RPMI7951 (cell line): Measurements from ENCODE around the gene SUSD3. TPM values are rescaled to one million over a fixed set of nuclear protein-coding genes. Genes with fewer than 3 reads are reported as not detected.

Experiments used
- DNase-seq: peaks from one replicate; pipeline ENCODE4 v3.0.0-alpha.2; 2012; ENCODE audit warnings: low read depth
- total RNA-seq: library from RNA; depleted of rRNA; stranded (reverse); fragments of >200 nt; shearing (Covaris generic); gene quantifications from 2 replicates; pipeline ENCODE4 v1.2.3, GENCODE V29; 2014

Gene SUSD3
- total RNA-seq, 1 experiment from 2014 or later: 0.72 TPM

GRCh38 chr9:93076101-93076791, 17.7 kb downstream of the SUSD3 start:
- no peak for DNase-seq

GRCh38 chr9:93076792-93077128, 18.3 kb downstream of the SUSD3 start:
- DNase-seq: no peak

- DNase-seq: no peak
Measured at GRCh38 chr9:93077367-93077766, 18.9 kb downstream of the SUSD3 start.

DNA sequence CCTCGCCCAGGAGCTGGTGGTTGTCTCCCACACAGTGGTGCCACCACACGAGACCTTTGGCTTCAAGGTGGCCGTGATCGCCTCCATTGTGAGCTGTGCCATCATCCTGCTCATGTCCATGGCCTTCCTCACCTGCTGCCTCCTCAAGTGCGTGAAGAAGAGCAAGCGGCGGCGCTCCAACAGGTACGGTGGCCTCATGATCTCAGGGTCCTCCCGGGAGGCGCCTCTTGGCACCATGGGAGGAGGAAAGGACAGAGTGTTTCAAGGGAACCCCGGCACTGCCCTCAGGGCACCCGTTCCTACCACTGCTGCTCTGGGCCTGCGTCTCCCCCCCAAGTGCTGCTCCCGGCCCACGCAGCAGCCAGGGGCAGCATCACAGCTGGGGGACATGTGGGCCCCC, 19.3 kb downstream of the SUSD3 start:
- no peak for DNase-seq

- no peak for DNase-seq
Measured at GRCh38 chr9:93079371-93079770, 20.9 kb downstream of the SUSD3 start.

DNA sequence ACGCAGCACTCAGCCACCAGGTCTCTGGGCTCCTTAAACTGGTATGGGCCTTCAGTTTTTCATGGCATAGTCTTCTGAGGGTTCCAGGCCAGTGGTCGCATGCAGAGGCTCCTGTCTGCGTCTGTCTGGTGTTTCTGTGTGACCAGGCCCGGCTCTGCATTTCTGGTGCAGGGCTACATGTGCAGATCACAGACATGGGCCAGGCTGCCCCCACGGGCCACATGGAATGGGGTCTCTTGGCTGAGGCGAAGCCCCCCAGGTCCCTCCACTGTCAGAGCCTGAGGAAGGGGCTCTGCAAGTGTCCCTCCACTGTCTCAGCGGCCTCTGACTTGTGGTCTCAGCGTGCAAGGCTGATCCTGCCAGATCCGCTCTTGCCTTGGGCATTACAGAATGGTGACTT, 21.9 kb downstream of the SUSD3 start:
- no peak for DNase-seq

DNA sequence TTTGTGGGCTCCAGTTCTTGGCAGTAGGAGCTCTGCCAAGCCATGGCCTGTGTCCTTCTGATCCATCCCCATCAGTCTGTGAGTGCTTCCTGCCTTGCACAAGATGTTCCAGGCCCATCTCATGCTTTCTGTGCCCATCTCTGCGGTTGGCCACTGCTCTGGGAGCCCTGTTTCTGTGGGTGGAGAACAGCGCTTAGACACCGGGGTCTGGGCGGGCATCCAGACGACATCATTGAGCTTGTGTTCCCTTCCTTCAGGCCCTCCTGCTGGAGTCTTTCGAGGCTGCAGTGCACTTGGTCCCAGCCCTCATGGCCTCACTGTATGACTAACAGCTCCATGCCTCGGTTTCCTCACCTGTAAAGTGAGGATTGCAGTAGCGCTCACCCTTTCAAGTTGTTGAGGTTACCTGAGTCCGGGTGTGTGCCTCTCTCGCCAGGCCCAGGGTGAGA, 22.6 kb downstream of the SUSD3 start:
- no peak for DNase-seq

DNA sequence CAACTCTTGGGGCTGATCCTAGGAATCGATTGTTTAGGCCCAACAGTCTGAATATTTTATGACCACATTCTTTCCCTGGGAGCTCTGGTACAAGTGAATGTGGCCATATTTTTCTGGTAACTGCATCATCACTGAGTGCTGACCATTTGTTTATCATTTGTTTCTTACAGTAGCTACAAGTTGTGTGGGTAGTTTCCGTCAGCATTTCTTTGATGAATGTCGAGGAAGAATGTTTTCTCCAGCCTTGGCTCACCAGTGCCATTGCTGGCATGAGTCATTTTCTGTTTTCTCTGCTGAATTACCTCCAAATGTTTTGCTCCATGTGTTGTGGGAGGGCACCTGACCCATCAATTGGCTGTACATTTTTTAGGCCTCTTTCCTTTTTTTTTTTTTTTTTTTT, 23.4 kb downstream of the SUSD3 start:
- DNase-seq: peak; percentile 63

DNA sequence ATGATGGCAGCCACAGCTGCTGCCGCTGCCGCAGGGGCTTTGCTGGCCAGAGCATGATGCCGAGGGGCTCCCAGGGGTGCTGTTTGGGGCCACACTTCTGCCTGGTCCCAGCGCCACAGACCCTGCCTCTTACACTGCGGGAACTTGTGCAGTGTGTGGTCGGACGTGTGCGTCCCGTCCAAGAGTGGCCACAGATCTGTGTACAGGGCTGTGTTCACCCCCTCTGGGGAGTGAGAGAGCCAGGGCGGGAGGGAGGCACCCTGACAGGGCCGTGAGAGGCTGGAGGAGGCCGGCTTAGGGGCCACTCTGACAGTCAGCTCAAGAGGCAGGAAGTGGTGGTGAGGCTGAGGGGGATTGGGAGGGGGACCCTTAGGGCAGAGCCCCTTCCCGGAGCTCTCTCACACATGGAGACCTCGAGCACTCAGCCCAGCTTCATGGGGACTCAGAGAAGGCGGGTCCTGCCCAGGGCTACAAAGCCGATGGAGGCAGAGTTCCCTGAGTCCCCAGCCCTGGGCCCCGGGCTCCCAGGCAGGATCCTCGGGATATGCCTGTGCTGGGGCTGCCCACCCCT, 24.4 kb downstream of the SUSD3 start:
- DNase-seq: no peak

DNA sequence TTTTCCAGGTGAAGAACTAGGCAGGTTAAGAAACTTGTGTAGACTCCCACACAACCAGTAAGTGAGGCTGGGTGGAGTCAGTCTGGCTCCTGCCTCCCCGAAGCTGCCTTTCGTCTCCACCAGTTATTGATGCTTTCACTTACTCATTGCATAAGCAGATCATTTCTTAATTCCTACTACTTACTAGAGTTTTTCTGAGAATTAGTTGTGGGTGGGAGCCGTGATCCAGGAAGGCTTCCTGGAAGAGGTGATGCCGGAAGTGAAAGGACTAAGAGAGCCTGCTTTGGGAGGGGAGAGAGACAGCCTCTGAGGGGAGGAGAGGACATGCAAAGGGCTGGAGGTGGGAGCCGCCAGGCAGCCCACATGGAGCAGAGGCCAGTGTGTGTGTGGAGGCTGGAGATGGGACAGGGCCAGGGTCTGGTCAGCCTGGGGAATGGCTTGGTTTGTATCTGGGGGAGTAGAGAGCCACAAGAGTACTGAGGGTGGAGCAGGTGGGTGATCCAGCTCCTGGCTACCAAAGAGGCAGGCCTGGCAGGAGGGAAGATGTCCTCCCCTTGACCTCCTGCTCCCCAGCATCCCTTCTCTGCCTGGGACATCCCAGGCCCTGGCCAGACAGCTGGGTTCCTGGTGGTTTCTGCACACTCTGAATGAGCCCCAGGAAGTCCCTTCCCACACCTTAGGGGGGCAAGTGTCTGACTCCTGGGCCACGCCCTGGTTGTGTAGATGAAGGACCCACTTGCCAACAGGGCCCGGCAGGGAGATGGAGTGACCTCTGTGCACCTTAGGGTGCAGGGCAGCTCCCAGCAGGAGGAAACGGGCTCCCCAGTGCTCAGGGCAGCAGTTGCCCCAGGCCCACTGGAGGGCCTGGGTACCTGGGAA, 25.3 kb downstream of the SUSD3 start:
- no peak for DNase-seq

- no peak for DNase-seq
Measured at GRCh38 chr9:93084471-93084881, 26.0 kb downstream of the SUSD3 start.

- no peak for DNase-seq
Measured at GRCh38 chr9:93085676-93086075, 27.2 kb downstream of the SUSD3 start.

- no peak for DNase-seq
Measured at GRCh38 chr9:93086447-93087224, 28.1 kb downstream of the SUSD3 start.

GRCh38 chr9:93087971-93088655, 29.6 kb downstream of the SUSD3 start:
- no peak for DNase-seq

- no peak for DNase-seq
Measured at GRCh38 chr9:93088656-93089015, 30.1 kb downstream of the SUSD3 start.

- DNase-seq: no peak
Measured at GRCh38 chr9:93089024-93089423, 30.5 kb downstream of the SUSD3 start.

- no peak for DNase-seq
Measured at GRCh38 chr9:93089481-93089991, 31.0 kb downstream of the SUSD3 start.

- no peak for DNase-seq
Measured at GRCh38 chr9:93090091-93090655, 31.7 kb downstream of the SUSD3 start.

DNA sequence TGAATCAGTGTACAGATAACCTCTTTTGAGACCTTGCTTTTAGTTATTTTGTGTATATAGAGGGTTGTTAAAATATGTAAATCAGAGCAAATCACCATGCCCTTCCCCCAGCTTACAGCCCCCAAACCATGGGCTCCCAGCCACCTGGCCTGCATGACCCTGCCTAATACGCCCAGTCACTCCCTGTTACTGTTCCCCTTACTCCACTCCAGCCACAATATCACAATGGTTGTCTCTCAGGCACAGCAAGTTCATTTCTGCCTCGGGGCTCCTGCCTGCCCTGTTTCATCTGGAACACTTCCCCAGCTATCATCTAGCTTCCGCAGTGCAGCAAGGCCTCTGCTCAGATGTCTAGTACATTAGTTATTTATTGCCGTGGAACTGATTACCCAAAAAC, 32.6 kb downstream of the SUSD3 start:
- no peak for DNase-seq

DNA sequence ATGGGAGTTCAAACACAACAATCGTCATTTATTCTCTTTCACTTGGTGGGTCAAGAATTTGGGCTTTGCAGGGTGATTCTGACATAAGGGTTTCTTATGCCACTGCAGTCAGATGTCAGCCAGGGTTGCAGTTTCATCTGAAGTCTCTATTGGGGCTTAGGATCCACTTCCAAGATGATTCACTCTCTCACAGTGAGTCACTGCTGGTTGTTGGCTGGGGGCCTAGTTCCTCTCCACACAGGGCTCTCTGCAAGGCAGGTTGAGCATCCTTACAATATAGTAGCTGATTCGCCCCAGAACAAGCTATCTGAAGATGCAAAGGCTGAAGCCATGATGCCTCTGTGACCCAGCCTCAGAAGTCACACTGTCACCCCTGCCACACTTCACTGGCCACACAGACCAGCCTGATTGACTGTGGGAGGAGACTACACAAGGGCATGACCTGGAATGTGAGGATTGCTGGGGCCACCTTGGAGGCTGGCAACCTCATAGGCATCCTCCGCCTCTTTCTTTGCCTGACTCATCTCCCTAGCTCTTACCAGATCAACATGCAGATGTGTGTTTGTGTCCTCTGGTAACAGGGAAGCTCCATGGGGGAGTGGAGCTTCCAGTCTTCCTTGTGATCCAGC, 33.1 kb downstream of the SUSD3 start:
- DNase-seq: peak; percentile 72
